ENCODE measurements around the gene WIPF3.

WIPF3 gene

DNA sequence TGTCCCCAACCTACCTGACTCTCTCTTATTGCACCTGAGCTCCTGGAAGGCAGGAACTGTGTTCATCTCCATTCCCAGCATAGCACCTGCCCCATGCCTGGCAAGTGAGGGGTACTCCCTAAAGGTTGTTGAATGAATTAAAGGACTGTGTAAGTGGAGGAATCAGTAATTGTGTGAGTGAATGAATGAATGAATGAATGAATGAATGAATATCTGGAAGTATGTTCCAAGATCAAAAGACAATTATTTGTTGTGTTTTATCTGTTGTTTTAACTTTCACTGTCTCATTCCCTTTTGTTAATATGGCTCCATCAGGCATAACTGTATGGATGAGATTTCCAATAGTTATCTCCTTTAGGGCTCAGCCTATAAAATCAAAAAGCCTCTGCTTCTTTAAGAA is 4.0 kb downstream of the WIPF3 start:
- DNase-seq: no peak

DNA sequence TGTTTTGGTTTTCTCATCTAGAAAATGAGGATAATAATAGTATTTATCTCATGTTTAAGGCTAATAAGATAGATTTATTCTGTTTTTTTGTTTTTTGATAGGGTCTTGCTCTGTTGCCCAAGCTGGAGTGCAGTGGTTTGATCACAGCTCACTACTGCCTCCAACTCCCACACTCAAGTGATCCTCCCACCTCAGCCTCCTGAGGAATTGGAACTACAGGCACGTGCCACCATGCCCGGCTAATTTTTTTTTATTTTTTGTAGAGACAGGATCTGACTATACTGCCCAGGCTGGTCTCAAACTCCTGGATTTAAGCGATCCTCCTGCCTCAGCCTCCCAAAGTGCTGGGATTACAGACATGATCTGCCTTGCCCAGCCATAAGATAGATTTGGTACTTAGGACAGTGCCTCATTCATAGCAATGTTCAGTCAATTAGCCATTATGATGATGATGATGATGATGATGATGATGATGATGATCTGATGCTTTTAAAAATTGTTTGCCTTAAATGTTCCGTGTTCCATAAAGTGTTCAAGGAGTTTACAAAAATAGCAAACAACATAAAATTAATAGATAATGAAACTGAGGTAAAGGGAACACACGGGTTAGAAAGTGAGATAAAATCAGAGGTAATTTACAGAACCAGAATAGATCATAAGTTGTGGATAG is 4.6 kb downstream of the WIPF3 start:
- no peak for DNase-seq

DNA sequence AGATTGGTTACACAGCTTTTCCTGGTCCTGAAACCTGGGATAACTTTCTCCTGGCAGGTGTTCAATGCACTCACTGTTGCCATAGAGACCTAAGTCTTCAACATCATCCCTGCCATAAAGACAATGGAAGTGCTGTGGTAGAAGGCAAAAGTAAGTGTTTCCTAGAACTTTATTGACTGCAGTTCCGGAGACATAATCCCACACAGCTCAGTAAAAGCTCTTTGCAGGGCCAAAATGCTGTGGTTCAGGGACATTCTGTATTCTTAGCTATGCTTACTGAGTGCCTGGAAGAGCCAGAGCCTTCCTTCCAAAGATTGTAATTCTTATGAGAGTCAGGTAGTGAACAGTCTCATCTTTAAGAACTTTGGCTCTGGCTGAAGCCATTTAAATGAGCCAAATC is 5.3 kb downstream of the WIPF3 start:
- DNase-seq: no peak

DNA sequence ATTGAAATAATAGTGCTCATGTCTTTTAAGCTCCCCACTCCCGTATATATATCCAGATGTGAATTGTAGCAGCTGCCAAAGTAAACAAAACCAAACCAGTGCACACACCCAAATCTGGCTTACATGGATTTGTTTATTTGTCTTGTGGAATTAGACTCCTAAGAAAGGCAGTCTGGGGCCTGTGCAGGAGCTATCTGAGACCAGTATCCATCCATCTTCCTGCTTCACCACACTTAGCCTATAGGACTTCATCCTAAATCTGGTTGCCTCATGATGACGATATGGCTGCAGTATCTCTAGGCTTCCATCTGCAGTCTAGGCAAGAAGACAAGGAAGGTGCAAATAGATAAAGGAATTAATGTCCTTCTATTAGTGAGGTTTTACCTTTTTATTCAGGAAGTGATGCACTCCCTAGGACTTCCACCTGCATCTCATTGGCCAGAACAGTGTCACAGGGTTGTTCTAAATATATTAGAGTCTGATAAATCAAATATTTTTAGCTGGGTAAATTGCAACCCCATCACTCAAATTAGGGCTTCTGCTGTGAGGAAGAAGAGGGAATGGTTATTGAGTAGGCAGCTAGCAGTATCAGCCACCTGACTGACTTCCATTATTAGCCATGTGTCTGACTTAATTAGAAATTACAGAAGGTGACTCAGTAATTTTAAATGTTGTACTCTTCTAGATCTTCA is 6.0 kb downstream of the WIPF3 start:
- DNase-seq: no peak

DNA sequence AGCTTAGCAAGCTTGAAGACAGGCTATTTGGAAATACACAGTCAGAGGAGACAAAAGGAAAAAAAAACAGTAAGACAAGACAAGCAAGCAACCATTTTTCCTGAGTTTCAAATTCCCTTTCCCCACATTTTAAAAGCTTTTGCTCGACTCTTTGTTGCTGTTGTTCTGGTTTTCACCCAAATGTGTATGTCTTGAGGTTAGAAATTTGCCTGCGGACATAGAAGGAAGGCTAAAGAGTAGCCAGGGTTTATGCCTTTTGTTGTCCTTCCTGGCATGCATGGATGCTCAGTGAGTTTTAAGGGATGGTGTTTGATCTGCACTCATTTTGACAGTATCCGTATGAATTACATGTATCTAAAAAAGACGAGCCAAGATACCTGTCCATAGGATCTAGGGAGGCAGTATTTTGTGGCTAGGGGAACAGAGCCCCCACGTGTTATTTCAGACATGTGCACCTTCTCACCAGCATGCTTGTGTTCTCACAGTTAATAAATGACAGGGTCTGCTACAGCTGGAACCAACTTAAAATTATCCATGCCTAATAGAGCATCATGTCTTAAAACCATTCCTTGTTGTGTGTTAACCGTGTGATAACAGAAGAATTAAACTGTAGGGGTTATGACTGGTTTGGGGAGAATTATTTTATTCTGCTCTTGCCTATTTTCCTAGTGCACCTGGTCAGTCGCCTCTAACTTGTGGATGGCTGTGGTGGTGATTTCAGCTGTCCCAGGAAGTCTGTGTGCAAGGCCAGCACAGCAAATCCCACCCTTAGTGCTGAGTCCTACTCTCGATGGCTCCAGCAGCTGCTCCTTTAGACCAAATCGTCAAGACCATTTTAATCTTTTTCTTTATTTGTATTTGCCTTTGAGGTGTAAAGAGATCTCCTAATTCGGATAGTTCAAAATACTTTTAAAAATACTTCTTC is 9.1 kb downstream of the WIPF3 start:
- DNase-seq: no peak

DNA sequence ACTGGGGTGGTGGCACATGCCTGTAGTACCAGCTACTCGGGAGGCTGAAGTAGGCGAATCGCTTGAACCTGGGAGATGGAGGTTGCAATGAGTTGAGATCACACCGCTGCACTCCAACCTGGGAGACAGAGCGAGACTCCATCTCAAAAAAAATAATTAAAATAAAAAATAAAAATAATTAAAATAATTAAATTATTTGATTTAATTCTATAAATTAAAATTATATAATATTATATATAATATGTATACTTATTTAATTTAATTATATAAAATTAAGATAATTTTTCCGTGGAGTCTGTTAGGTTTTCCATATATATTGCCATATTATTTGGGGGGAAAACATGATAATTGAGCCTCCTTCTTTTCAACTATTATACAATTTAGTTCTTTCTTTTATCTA is 12.0 kb downstream of the WIPF3 start:
- DNase-seq: no peak

DNA sequence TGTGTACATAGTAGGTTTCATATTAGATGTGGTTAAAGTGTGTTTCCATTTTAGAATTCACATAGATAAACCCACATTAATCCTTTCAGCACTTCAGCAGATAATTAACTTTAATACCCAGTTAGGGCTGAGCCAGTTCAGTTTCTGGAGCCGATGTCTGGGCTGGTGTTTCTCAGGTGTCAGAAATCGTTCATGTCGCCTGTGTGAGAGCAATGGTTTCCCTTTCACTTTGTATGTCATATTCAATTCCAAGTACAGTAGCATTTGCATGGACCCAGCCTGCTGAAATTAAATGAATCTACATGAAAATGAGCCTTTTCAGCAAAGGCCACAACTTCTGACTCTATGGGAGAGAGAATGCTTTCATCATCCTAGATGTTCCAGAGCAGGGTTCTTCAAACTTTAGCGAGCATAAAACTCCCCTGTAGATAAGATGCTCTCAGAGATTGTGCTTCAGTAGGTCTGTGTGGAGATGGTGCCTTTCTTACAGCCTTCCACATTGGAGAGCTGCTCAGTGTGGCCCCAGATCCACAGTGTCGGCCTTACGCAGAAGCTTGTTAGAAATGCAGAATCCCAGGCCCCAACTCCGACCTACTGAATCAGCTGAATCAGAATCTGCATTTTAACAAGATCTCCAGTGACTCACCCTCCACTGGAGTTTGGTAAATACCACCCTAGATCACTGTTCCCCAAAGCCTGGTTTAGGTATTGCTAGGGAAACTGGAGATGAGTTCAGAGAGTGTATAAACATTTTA is 19.6 kb downstream of the WIPF3 start:
- no peak for DNase-seq

DNA sequence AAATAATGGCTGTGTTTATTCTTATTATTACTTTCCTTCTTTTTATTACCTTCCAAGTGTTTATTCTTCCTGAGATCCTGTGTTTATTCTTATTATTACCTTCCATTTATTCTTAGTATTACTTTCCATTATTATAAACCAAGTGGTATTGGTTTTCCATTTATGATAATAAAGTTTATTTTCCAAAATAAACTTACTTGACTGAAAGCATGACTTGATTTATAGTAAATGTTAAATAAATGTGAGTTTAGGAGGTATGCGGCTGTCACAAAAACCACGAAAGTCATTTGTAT is 20.2 kb downstream of the WIPF3 start:
- DNase-seq: no peak

DNA sequence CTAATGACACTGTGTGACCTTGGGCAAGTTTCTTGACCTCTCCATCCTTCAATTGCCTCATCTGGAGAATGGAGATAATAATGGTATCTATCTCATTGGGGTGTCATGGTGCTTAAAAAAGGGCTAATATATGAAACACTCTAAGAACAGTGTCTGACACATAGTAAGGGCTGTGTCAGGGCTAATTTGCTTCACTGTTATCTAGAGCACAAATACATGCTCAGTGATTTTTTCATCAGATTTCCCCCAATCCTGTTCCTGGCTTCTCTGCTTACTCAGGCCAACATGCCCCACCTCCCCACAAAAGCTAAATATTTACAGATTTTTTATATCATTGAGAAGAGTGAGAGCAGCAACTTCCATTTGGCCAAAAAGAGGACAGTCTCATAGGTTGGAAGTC is 20.6 kb downstream of the WIPF3 start:
- no peak for DNase-seq

DNA sequence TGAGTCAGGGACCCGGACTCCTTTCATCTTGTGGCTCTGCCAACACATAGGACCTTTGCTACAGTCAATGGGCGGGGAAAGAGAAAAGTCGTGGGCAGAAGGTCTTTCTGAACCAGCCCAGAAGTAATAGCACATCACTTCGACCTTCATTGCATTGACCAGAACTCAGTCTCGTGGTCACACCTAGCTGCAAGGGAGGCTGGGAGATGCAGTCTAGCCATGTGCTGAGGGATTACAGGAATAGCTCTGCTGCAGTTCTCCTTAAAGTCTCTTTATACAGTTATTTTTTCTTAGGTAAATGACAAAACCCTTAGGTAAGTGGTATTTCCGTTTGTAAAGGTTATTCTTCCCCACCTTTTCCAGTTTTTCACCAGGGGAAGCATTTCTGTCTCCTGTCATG is 25.4 kb downstream of the WIPF3 start:
- no peak for DNase-seq

DNA sequence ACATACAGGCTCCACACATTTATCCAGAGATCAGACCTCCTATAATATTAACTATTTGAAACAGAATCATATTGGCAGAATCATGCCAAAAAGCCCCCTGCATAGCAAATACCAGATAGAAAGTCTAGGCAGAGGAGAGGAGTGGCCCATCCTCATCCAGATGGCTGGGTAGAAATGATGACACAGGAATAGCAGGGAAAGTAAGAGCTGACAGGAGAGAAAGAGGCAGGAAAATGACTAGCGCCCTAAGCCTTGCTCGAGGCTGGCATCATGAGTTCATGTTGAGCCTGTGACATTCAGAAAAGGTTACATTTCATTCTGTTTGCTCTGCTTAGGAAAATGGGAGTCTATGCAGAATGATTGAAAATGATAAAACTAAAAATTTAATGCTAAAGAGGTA is 27.6 kb downstream of the WIPF3 start:
- DNase-seq: no peak

DNA sequence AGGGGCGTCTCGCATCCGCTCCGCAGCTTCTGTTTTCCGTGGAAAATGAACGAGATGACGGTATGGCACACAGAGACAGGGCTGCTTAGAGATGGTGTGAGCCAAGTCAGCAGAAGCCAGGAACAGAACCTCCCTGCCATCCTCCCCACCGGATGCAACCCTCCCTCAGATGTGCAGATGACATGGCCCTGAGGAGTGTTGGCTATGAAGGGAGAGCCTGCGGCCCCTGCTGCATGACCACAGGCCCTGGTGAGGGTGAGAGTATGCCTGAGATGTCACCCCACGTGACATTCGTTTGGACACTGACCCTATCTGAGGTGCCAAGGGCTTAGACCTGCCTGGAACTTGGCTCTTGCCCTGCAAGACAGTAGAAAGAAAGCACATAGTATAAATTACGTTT is 29.4 kb downstream of the WIPF3 start:
- no peak for DNase-seq

DNA sequence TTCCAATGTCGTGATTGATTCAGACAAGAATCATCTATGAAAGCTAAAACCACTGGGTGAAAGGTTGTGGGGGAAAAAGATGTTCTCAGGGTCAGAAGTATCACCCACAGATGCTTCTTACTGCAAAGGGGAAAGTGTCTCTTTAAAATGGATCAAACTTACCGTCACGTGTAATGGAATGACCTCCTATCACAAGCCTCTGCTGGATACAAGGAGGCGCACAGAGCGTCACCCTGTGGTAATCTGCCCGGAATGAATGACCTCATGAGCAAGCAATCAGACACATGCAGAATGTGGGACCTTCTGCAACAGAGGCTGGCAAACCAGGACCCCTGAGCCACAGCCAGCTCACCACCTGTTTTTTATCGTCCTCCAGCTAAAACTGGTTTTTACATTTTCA is 33.0 kb downstream of the WIPF3 start:
- no peak for DNase-seq

DNA sequence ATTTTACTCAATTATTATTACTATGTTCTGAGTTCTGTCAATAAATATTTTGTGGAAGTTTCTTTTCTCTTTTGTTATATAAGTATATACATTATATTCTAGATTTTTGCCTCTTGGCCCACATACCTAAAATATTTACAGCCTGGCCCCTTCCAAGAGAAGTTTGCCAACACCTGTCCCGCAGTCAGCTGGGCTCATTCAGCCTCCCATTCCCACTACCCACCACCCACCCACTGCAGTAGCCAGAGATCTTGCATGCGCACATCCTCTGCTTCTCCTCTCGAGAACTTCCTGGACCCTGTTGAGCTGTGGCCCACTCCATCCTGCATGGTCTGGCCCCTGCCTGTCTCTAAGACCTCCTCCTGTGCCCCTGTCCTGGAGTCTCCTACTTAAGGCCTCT is 33.6 kb downstream of the WIPF3 start:
- DNase-seq: no peak

DNA sequence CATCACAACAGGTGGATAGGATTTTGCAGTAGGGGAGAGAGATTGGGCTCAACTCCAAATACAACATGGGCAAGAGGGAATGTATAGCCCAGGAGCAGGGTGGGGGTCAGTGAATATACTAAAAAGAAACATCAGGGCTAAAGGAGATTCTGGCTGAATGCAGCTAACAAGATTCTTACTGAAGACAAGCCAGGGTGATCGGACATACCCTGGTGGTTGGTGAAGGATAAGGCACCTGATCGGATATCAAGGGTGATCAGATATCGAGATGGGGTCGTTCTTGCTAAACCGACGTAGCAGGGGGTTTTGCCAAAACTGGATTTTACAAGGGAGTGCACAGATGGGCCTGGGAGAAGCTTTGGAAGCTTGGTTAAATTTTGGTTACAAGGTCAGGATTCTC is 34.4 kb downstream of the WIPF3 start:
- no peak for DNase-seq

DNA sequence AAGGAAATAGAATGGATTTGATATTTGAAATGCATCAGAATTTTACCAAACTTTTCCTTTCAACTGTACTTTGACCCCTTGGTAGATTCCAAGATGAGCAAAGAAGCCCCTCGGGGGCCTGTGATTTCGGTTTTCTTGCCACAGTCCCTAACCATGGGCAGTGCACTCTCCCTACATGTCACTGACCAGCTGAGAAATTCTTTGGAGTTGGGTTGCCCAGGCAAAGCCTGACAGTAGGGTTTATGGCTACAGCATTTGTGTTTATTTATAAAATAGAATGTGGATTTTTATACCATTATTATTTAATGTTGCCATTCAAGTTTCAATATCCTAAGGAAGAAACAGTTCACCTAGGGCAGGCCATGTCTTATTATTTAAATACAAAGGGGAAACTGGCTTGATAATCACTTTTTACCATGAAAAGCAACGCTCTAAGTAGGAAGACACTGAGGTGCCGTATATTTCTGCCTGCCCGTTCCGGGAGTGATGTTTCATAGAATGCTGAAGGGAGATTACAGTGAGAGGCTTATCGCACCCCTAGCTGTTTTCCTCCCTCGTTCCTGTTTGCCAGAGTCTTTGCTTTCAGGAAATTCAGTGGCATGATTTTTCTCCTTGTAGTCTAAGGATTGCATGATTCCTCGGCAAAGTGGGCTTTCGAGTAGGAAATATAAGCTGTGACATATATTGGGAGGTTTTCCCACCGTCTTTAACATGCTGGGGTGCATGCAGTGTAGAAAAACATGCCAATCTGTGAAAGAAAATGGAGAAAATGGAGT is 35.8 kb downstream of the WIPF3 start:
- DNase-seq: no peak

DNA sequence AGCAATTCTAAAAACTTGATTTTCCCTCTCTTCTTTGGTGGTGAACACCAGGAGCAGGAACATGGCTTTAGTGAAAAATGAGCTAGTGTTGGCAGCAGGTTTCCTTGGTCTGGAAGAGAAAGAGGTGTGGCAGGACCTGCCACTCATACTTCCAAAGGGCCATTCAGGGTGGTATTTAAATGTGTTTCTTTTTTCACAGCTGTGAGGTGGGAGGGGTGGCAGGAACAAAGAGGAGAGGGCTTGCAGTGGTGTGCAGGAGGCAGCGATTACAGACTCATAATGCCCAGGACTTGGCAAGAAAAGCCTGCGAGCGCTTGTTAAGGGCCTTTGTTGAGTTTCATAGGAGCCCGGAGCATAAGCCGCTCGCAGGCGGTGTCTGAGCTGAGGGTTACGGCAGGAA is 36.8 kb downstream of the WIPF3 start:
- DNase-seq: no peak

DNA sequence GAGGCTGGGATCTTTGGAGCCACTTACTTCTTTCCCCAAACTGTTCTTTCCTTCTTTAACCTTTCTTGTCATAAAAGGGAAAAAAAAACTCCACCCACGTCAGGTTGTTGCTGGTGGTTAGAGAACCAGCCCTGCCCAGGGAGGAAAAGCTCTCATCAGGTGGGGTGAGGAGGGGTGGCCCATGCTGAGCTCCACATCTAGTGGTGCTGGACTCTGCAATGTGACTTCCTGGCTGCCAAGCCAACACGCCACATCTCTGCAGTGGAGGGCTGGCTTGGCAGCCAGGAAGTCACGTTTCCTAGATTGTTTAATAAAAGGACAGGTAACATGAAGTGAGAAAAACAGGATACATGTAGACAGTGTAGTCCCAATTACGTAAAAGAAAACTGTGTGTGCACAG is 37.4 kb downstream of the WIPF3 start:
- DNase-seq: no peak

DNA sequence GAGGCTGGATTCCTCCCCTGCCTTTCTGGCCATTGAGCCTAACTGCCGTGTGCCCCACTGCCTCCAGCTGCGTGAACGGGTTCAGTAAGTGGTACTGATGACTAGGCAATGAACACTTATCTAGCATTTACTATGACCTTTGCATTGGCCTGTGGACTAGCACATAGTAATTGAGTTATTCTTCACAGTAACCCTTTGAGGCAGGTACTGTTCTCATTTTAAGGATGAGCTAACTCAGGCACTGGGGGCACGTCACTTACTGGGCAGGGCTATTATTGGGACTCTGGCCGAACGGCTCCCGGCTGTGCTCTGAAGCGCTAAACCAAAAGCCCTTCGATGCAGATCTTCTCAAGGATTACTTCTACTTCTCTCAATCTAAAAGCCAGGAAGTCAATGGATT is 38.3 kb downstream of the WIPF3 start:
- no peak for DNase-seq

DNA sequence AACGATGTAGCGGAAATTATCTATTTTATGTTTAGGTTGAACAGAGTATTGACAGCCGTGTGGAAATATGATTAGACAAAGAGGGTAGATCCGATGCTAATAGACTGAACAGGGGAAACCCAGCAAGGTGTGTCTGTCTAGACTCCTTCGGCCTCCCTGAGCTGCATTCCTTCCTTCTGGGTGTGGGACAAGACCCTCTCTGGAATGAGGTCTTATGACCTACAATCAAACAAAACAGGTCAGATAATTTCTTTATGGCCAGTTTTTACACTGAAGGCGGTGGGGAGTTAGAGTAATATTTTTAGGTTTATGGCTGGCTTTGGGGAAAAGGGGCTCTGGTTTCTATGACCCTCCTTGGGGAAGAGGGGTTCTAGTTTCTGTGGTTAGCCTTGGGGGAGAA is 41.2 kb downstream of the WIPF3 start:
- DNase-seq: no peak

DNA sequence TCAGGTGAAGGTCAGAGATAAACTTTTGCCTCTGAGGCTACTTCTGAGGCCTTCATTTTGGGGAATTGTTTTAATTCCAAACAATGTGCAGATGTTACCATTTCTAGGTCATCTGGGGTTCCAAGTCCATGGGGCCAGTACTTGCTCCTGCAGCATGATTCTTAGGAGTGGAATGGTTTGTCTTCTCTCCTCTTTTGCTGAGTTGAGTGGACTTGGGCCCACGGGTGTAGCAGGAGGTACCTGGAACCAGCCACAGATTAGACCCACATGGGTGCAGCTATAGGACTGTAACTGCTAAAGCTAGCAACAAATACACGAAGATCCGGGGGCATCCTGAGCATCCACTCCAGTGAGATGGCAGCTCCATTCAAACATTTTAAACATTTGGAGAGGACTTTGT is 41.6 kb downstream of the WIPF3 start:
- no peak for DNase-seq

DNA sequence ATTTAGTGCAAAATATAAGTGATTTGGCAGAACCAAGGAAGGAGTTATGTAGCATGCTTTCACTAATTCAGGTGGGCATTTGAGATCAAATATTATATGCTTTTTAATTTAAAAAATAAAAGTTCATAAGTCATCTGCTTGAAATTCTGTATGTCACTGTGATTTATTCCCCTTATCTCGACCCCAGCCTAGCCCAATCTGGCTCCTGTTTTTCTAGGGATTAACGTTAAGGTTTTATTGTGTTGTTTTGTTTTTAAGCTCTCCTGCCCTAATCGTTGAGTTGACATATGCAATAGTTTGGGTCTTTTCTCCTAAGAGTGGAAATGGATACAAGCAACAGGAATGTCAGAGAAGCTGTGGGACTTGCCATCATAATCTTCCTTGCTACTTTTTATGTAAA is 42.6 kb downstream of the WIPF3 start:
- no peak for DNase-seq

DNA sequence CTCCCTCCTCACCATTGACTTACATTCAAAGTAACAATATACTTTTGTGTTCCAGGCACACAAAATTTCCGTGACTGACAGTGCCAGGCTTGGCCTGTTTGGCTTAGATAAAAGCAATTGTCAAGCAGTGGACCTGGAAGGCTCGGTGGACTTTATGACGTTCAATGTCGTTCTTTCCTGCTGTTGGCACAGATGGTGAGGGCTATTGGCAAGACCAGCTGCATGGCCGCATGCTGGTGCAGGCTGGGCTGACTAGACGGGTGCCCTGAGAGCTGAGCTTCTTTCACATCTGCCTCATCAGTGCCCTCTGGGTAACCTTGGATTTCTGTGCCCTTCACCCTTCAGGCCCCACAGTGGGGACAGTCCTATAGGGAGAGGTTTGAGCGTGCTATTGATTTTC is 45.2 kb downstream of the WIPF3 start:
- no peak for DNase-seq
